Gastrocnemius medialis (tissue), 4 donors: ENCODE results near the gene LRRC40. TPM values are rescaled to one million over a fixed set of nuclear protein-coding genes. Genes with fewer than 3 reads are reported as not detected.

Experiments used
- ATAC-seq, 2 donors: fragments of 150-250 bp; one replicate each; pipeline ENCODE4 v1.9.1; 2016
- DNase-seq, 2 donors: peaks; one replicate each; pipeline ENCODE4 v3.0.0-alpha.2; 2019
- H3K27ac ChIP-seq, 4 donors: fragments of 200-600 bp; sonication (generic); 1 replicate in 1 of 4; 2 replicates in 3 of 4; pipeline ENCODE4 v1.5.1; 2016 to 2018; ENCODE audit warnings: mild to moderate bottlenecking in 2 of 4, moderate library complexity in 1 of 4
- H3K27me3 ChIP-seq, 3 donors: fragments of 200-600 bp; sonication (generic) in 2 of 3; 1 replicate in 1 of 3; 2 replicates in 2 of 3; pipeline versions ENCODE4 v1.5.1 to v1.6.0; 2016 to 2019; ENCODE audit warnings: mild to moderate bottlenecking in 1 of 3, moderate library complexity in 1 of 3
- H3K36me3 ChIP-seq, 2 donors: fragments of 200-600 bp; sonication (generic) in 1 of 2; one replicate each; pipeline ENCODE4 v1.5.1; 2017 to 2018
- H3K4me1 ChIP-seq, 2 donors: fragments of 200-600 bp; sonication (generic) in 1 of 2; one replicate each; pipeline ENCODE4 v1.5.1; 2016 to 2017; ENCODE audit warnings: mild to moderate bottlenecking in 2 of 2
- H3K4me3 ChIP-seq, 4 donors: fragments of 200-600 bp; sonication (generic) in 3 of 4; 1 replicate in 1 of 4; 2 replicates in 3 of 4; pipeline ENCODE4 v1.5.1; 2016 to 2019; ENCODE audit warnings: mild to moderate bottlenecking in 2 of 4
- H3K9me3 ChIP-seq, 3 donors: fragments of 200-600 bp; sonication (generic) in 2 of 3; 1 replicate in 1 of 3; 2 replicates in 2 of 3; pipeline ENCODE4 v1.5.1; 2016 to 2019
- POLR2A ChIP-seq, 2 donors: fragments of 450-650 bp; IDR thresholded peaks; one replicate each; pipeline ENCODE4 v1.6.1; 2017; ENCODE audit warnings: antibody characterized with exemption in 2 of 2, mild to moderate bottlenecking in 2 of 2, moderate library complexity in 2 of 2
- in situ Hi-C, 4 donors: fragments of 200-750 bp; cut with MboI; loops; one replicate each; pipeline versions ENCODE4 v1.15.0 to v1.8.0; 2017; ENCODE audit warnings: low sequenced_read_pairs in 4 of 4
- intact Hi-C: fragments of 100-400 bp; cut with DNase I; formaldehyde crosslinking; loops from one replicate; pipeline ENCODE4 v1.15.1; 2023; ENCODE audit warnings: low total_unique reads
- total RNA-seq, 4 donors: library from RNA; depleted of rRNA; stranded (reverse); fragments of >200 nt; gene quantifications; one replicate each; pipeline versions ENCODE4 v1.1.0 to v1.2.3, GENCODE V29; 2016
- TF ChIP-seq, protein P1 (sequence below), 5 experiments: fragments of 450-650 bp in 3 of 5; fragments of 200-600 bp in 2 of 5; sonication (generic) in 2 of 5; IDR thresholded peaks in 4 of 5; conservative IDR thresholded peaks in 1 of 5; 1 replicate in 4 of 5; 2 replicates in 1 of 5; pipeline ENCODE4 v1.5.1; 2016 to 2019; ENCODE audit warnings: antibody characterized with exemption in 5 of 5, mild to moderate bottlenecking in 3 of 5, moderate library complexity in 3 of 5

LRRC40 gene
- total RNA-seq, 4 donors from 2014 or later, result 6.5 to 10.5 (median 9.3) TPM

DNA sequence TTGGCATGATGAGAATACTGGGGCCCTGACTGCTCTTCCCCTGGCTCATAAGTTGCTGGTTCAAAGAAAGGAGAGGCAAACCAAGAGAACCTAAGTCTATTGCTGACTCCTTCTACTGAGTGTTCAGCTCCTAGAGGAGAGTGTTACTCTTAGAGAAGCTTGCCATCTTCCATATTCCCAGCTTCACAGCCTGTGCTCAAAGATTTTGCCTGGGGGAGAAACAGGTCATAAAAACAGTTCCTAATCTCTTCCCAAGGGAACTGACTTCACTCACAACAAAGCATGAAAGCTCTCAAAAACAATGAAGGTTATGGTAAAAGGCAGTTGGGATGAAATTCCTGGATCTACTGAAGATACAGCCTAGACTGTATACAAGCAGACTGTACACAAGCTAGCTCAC, 37.1 kb downstream of the LRRC40 start:
- peaks cover 0 to 9% of the 10 kb centered on the region in 2 donors for H3K36me3 ChIP-seq

GRCh38 chr1:70164350-70164749, 41.0 kb downstream of the LRRC40 start:
- H3K27ac ChIP-seq, result no peak overlapping the region
- no peaks in the 10 kb centered on the region for H3K27me3 ChIP-seq
- DNase-seq, result no peak
- no peak overlapping the region for H3K4me3 ChIP-seq
- ATAC-seq, result no peak
- no peak for TF ChIP-seq POLR2A (IDR thresholded peaks at IDR 0.05)
- TF ChIP-seq, protein P1, sequence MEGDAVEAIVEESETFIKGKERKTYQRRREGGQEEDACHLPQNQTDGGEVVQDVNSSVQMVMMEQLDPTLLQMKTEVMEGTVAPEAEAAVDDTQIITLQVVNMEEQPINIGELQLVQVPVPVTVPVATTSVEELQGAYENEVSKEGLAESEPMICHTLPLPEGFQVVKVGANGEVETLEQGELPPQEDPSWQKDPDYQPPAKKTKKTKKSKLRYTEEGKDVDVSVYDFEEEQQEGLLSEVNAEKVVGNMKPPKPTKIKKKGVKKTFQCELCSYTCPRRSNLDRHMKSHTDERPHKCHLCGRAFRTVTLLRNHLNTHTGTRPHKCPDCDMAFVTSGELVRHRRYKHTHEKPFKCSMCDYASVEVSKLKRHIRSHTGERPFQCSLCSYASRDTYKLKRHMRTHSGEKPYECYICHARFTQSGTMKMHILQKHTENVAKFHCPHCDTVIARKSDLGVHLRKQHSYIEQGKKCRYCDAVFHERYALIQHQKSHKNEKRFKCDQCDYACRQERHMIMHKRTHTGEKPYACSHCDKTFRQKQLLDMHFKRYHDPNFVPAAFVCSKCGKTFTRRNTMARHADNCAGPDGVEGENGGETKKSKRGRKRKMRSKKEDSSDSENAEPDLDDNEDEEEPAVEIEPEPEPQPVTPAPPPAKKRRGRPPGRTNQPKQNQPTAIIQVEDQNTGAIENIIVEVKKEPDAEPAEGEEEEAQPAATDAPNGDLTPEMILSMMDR (IDR thresholded peaks at IDR 0.05 in 4 of 5, conservative IDR thresholded peaks at IDR 0.05 in 1 of 5), result no peak
- in situ Hi-C loops (no loop called here), intact Hi-C loops (no loop called here)
- H3K36me3 ChIP-seq, result peaks cover 0 to 19% of the 10 kb centered on the region in 2 donors
- H3K9me3 ChIP-seq, result no peaks in the 10 kb centered on the region
- H3K4me1 ChIP-seq, result no peaks in the 10 kb centered on the region

More for the DNA sequence above, 37.1 kb downstream of the LRRC40 start:
- H3K4me3 ChIP-seq, result no peak overlapping the region
- intact Hi-C loops (no loop called here), in situ Hi-C loops (no loop called here)
- ATAC-seq (no peak), DNase-seq (no peak)
- no peaks in the 10 kb centered on the region for H3K9me3 ChIP-seq
- no peaks in the 10 kb centered on the region for H3K27me3 ChIP-seq
- H3K4me1 ChIP-seq, result no peaks in the 10 kb centered on the region
- TF ChIP-seq, protein P1 (IDR thresholded peaks at IDR 0.05 in 4 of 5, conservative IDR thresholded peaks at IDR 0.05 in 1 of 5), result no peak
- TF ChIP-seq POLR2A (IDR thresholded peaks at IDR 0.05), result no peak
- H3K27ac ChIP-seq, result no peak overlapping the region

GRCh38 chr1:70156529-70157120, 48.8 kb downstream of the LRRC40 start:
- no peak overlapping the region for H3K4me3 ChIP-seq
- in situ Hi-C loops, result no loop called here
- ATAC-seq, result no peak
- TF ChIP-seq, protein P1 (IDR thresholded peaks at IDR 0.05 in 4 of 5, conservative IDR thresholded peaks at IDR 0.05 in 1 of 5), result no peak
- TF ChIP-seq POLR2A (IDR thresholded peaks at IDR 0.05), result no peak
- no peak for DNase-seq
- no peak overlapping the region for H3K27ac ChIP-seq
- peaks cover 0 to 9% of the 10 kb centered on the region in 2 donors for H3K36me3 ChIP-seq
- H3K4me1 ChIP-seq, result no peaks in the 10 kb centered on the region
- no peaks in the 10 kb centered on the region for H3K9me3 ChIP-seq
- no peaks in the 10 kb centered on the region for H3K27me3 ChIP-seq
- intact Hi-C loops, result no loop called here

GRCh38 chr1:70153739-70154138, 51.6 kb downstream of the LRRC40 start:
- in situ Hi-C loops (no loop called here), intact Hi-C loops (no loop called here)
- TF ChIP-seq POLR2A (IDR thresholded peaks at IDR 0.05), result no peak
- TF ChIP-seq, protein P1 (IDR thresholded peaks at IDR 0.05 in 4 of 5, conservative IDR thresholded peaks at IDR 0.05 in 1 of 5), result no peak
- peaks cover 0 to 6% of the 10 kb centered on the region in 2 donors for H3K36me3 ChIP-seq
- H3K9me3 ChIP-seq, result no peaks in the 10 kb centered on the region
- no peaks in the 10 kb centered on the region for H3K27me3 ChIP-seq
- ATAC-seq, result no peak
- H3K4me3 ChIP-seq, result no peak overlapping the region
- H3K27ac ChIP-seq, result no peak overlapping the region
- no peak for DNase-seq
- no peaks in the 10 kb centered on the region for H3K4me1 ChIP-seq

- intact Hi-C loops, result no loop called here
These were observed 54.9 kb downstream of the LRRC40 start for GRCh38 chr1:70150444-70150843.

More at GRCh38 chr1:70150444-70150843, 54.9 kb downstream of the LRRC40 start:
- Histone ChIP-seq H3K4me1 (no peaks in the 10 kb centered on the region), H3K27me3 (no peaks in the 10 kb centered on the region), H3K36me3 (peaks cover 0 to 28% of the 10 kb centered on the region in 2 donors), H3K27ac (no peak overlapping the region), H3K9me3 (no peaks in the 10 kb centered on the region), H3K4me3 (no peak overlapping the region)
- TF ChIP-seq, protein P1 (IDR thresholded peaks at IDR 0.05 in 4 of 5, conservative IDR thresholded peaks at IDR 0.05 in 1 of 5), result no peak
- no peak for TF ChIP-seq POLR2A (IDR thresholded peaks at IDR 0.05)
- no peak for ATAC-seq
- in situ Hi-C loops, result no loop called here
- no peak for DNase-seq
